PC-3 (cell line): ENCODE measurements around the gene ELAC2. TPM values are rescaled to one million over a fixed set of nuclear protein-coding genes. Genes with fewer than 3 reads are reported as not detected.
"Not testable (repeated sequence)": the region's sequence is repeated elsewhere in the genome, so short reads cannot be mapped to it uniquely, and the experiment has no call there.

Experiments used
- ATAC-seq: fragments of 200-7000 bp; cut with Tn5 transposase; 2 replicates; pipeline ENCODE4 v1.9.1; 2020; ENCODE audit warnings: mild to moderate bottlenecking, moderate library complexity
- BruUV-seq: library from RNA; stranded (reverse); fragments of 400-500 nt; replicated peaks from 2 replicates; lab custom pipeline; 2021; lab: Mats Ljungman, UMichigan
- CTCF ChIA-PET: fragments of 300-600 bp; sonication (Branson Sonifier 250); formaldehyde crosslinking; loops from one replicate; lab custom pipeline; 2022; ENCODE audit warnings: antibody characterized with exemption; lab: Charles Lee
- POLR2A ChIA-PET: fragments of 300-600 bp; sonication (Branson Sonifier 250); formaldehyde crosslinking; loops from one replicate; lab custom pipeline; 2022; ENCODE audit warnings: antibody characterized with exemption; ENCODE audit not compliant: unreplicated experiment; lab: Charles Lee
- DNase-seq: peaks from one replicate; pipeline ENCODE4 v3.0.0-alpha.2; 2015
- H2AFZ ChIP-seq: fragments of 300-600 bp; sonication (generic); 2 replicates; pipeline ENCODE4 v1.6.0; 2016; ENCODE audit warnings: antibody characterized with exemption, low read length
- H3F3A ChIP-seq: fragments of 300-600 bp; sonication (generic); one replicate; pipeline ENCODE4 v1.6.0; 2017; ENCODE audit warnings: antibody characterized with exemption, low read length, control low read depth, mild to moderate bottlenecking; ENCODE audit not compliant: unreplicated experiment
- H3K27ac ChIP-seq: fragments of 300-600 bp; sonication (generic); 2 replicates; pipeline ENCODE4 v1.5.1; 2016; ENCODE audit warnings: mild to moderate bottlenecking, low read length
- H3K27me3 ChIP-seq: fragments of 300-600 bp; sonication (generic); 2 replicates; pipeline ENCODE4 v1.6.1; 2016; ENCODE audit warnings: low read length, mixed read lengths
- H3K36me3 ChIP-seq: fragments of 300-600 bp; sonication (generic); 2 replicates; pipeline ENCODE4 v1.6.1; 2016; ENCODE audit warnings: low read depth, mixed run types, low read length, mixed read lengths
- H3K4me1 ChIP-seq: fragments of 300-600 bp; sonication (generic); 2 replicates; pipeline ENCODE4 v1.5.1; 2016; ENCODE audit warnings: low read length; ENCODE audit not compliant: insufficient read depth
- H3K4me2 ChIP-seq: fragments of 300-600 bp; sonication (generic); 2 replicates; pipeline ENCODE4 v1.6.0; 2016; ENCODE audit warnings: low read length
- H3K4me3 ChIP-seq: fragments of 300-600 bp; sonication (generic); 2 replicates; pipeline ENCODE4 v1.5.1; 2016; ENCODE audit warnings: mild to moderate bottlenecking, low read length, mixed read lengths
- H3K79me2 ChIP-seq: fragments of 300-600 bp; sonication (generic); 2 replicates; pipeline ENCODE4 v1.6.1; 2017; ENCODE audit warnings: low read length, mixed read lengths
- H3K9ac ChIP-seq: fragments of 300-600 bp; sonication (generic); 2 replicates; pipeline ENCODE4 v1.6.0; 2016; ENCODE audit warnings: mild to moderate bottlenecking, low read length
- H3K9me2 ChIP-seq: fragments of 300-600 bp; sonication (generic); replicated peaks from 2 replicates; pipeline ENCODE4 v1.6.1; 2016; ENCODE audit warnings: mixed run types, low read length, mixed read lengths
- H3K9me3 ChIP-seq: fragments of 300-600 bp; sonication (generic); 2 replicates; pipeline ENCODE4 v1.6.1; 2016; ENCODE audit warnings: low read length, mixed read lengths
- H4K20me1 ChIP-seq: fragments of 300-600 bp; sonication (generic); 2 replicates; pipeline ENCODE4 v1.6.1; 2016; ENCODE audit warnings: low read length, mixed read lengths
- EZH2 ChIP-seq: fragments of 300-600 bp; sonication (generic); IDR thresholded peaks from one replicate; pipeline ENCODE4 v1.6.1; 2017; ENCODE audit warnings: antibody characterized with exemption, mild to moderate bottlenecking, low read length; ENCODE audit not compliant: unreplicated experiment
- EZH2phosphoT487 ChIP-seq: fragments of 300-600 bp; sonication (generic); IDR thresholded peaks from 2 replicates; pipeline ENCODE4 v1.6.1; 2018; ENCODE audit warnings: mild to moderate bottlenecking, antibody characterized with exemption, low read length, borderline replicate concordance
- intact Hi-C: fragments of 100-400 bp; cut with micrococcal nuclease; formaldehyde crosslinking; loops from 2 replicates; pipeline ENCODE4 v1.9.0; 2023
- total RNA-seq: library from RNA; depleted of rRNA; stranded (reverse); fragments of >200 nt; gene quantifications from 2 replicates; pipeline ENCODE4 v1.2.3, GENCODE V29; 2014
- TF ChIP-seq, protein P1 (sequence below): fragments of 300-600 bp; sonication (generic); conservative IDR thresholded peaks from 2 replicates; pipeline ENCODE4 v1.5.1; 2017; ENCODE audit warnings: antibody characterized with exemption, low read depth, mild to moderate bottlenecking, low read length

Gene ELAC2
- total RNA-seq, 1 experiment from 2014 or later = 270 TPM

DNA sequence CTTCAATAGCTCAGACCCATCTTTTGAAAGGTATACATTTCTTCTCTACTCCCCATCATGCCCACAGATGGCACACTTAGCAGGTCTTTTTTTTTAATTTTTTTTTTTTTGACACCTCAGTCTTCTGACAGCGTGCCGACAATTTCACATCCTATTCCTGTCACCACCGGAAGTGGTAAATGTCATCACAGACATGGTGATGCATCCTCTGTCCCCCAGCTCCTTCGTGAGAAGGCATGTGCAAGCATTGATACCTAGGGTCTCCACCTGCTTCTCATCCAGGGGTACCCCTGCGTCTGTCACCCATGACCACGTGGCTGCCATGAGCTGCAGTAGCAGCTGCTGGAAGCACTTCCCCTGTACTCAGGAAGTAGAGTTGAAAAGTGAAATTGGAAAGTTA lies 35.6 kb downstream of the ELAC2 start:
- no peaks in the 10 kb centered on the region for H3F3A ChIP-seq
- no peak overlapping the region for H3K27ac ChIP-seq
- no peak overlapping the region for H3K4me2 ChIP-seq
- H3K36me3 ChIP-seq = no peaks in the 10 kb centered on the region
- CTCF ChIA-PET = no interaction called here
- H4K20me1 ChIP-seq = no peaks in the 10 kb centered on the region
- peaks cover 11% of the 10 kb centered on the region; the same call in 1 of the 2 replicates for H3K4me1 ChIP-seq
- H3K9me2 ChIP-seq = no peaks in the 10 kb centered on the region
- H3K79me2 ChIP-seq = no peaks in the 10 kb centered on the region
- POLR2A ChIA-PET = no interaction called here
- ATAC-seq (no peak), DNase-seq (no peak)
- intact Hi-C loops = no loop called here
- BruUV-seq = no TSS peak
- TF ChIP-seq, protein P1, sequence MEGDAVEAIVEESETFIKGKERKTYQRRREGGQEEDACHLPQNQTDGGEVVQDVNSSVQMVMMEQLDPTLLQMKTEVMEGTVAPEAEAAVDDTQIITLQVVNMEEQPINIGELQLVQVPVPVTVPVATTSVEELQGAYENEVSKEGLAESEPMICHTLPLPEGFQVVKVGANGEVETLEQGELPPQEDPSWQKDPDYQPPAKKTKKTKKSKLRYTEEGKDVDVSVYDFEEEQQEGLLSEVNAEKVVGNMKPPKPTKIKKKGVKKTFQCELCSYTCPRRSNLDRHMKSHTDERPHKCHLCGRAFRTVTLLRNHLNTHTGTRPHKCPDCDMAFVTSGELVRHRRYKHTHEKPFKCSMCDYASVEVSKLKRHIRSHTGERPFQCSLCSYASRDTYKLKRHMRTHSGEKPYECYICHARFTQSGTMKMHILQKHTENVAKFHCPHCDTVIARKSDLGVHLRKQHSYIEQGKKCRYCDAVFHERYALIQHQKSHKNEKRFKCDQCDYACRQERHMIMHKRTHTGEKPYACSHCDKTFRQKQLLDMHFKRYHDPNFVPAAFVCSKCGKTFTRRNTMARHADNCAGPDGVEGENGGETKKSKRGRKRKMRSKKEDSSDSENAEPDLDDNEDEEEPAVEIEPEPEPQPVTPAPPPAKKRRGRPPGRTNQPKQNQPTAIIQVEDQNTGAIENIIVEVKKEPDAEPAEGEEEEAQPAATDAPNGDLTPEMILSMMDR = no peak
- TF ChIP-seq EZH2phosphoT487 = no peak
- peaks cover 4% of the 10 kb centered on the region; the same call in 1 of the 2 replicates for H3K27me3 ChIP-seq
- no peak overlapping the region for H3K4me3 ChIP-seq
- no peak overlapping the region for H3K9ac ChIP-seq
- H3K9me3 ChIP-seq = no peaks in the 10 kb centered on the region
- no peak overlapping the region for H2AFZ ChIP-seq

DNA sequence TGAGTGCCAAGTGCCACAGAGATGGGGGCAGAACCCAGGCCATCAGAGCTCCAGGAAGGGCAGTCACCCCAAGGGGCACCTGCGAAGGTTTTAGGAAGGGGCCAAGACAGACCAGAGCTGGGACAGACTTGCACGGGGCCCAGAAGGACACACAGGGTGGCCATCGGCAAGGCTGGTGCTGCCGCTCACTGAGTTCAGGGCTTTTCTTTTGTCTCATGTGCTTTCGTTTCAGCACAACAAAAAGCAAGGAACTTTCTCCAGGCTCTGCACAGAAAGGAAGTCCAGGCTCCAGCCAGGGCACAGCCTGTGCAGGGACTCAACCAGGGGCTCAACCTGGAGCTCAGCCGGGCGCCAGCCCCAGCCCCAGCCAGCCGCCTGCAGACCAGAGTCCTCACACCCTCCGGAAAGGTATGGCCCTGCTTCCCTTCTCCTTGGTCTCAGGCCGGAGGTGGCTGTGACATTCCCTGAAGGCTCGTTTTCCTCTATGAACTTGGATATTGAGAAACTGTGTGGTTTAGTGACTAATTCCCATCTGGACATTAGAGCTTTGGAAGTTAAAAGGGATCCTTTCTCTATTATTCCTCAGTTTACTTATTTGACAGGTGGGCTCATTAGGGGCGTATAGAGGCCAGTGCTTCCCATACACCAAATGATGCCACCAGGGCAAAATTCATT lies 37.9 kb downstream of the ELAC2 start:
- Histone ChIP-seq H3K27ac (no peak overlapping the region), H3F3A (no peaks in the 10 kb centered on the region), H3K27me3 (peaks cover 4% of the 10 kb centered on the region; the same call in 1 of the 2 replicates), H3K79me2 (no peaks in the 10 kb centered on the region), H2AFZ (no peak overlapping the region), H4K20me1 (no peaks in the 10 kb centered on the region), H3K9me3 (no peaks in the 10 kb centered on the region), H3K36me3 (no peaks in the 10 kb centered on the region), H3K4me2 (no peak overlapping the region), H3K4me1 (peaks cover 11% of the 10 kb centered on the region; the same call in 1 of the 2 replicates), H3K4me3 (no peak overlapping the region), H3K9ac (no peak overlapping the region), H3K9me2 (no peaks in the 10 kb centered on the region)
- no TSS peak for BruUV-seq
- intact Hi-C loops = no loop called here
- ChIA-PET CTCF (no interaction called here), POLR2A (no interaction called here)
- TF ChIP-seq EZH2phosphoT487 (no peak), EZH2 (no peak)
- TF ChIP-seq, protein P1 = no peak
- ATAC-seq (no peak), DNase-seq (no peak)

DNA sequence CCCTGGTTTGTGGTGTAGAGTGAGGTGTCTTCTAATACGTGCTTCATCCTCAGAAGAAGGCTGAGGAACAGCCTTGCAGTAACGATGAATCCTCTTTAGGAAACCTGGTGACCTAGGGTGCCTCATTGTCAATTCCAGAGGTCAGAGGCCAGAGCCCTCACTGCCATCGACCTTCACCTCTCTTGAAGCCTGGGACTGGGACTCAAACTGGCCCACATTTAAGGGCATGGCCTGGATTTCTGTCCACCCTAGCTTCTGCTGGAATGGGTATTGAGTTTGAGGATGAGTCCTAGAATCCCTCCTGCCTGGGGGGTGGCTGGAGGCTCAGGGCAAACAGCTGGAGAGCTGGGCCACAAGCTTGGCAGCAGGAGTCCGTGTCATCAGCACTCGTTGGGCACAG lies 38.6 kb downstream of the ELAC2 start:
- Histone ChIP-seq H3K9ac (no peak overlapping the region), H3K27ac (no peak overlapping the region), H3K4me1 (peaks cover 6% of the 10 kb centered on the region; the same call in 1 of the 2 replicates), H3K9me3 (no peaks in the 10 kb centered on the region), H3K36me3 (no peaks in the 10 kb centered on the region), H3F3A (no peaks in the 10 kb centered on the region), H3K4me2 (no peak overlapping the region), H3K27me3 (peaks cover 4% of the 10 kb centered on the region; the same call in 1 of the 2 replicates), H2AFZ (no peak overlapping the region), H4K20me1 (no peaks in the 10 kb centered on the region), H3K4me3 (no peak overlapping the region), H3K79me2 (no peaks in the 10 kb centered on the region), H3K9me2 (no peaks in the 10 kb centered on the region)
- CTCF ChIA-PET = no interaction called here
- intact Hi-C loops = no loop called here
- POLR2A ChIA-PET = no interaction called here
- TF ChIP-seq, protein P1 = no peak
- TF ChIP-seq EZH2phosphoT487 (no peak), EZH2 (no peak)
- DNase-seq = no peak
- BruUV-seq = no TSS peak
- ATAC-seq = no peak

DNA sequence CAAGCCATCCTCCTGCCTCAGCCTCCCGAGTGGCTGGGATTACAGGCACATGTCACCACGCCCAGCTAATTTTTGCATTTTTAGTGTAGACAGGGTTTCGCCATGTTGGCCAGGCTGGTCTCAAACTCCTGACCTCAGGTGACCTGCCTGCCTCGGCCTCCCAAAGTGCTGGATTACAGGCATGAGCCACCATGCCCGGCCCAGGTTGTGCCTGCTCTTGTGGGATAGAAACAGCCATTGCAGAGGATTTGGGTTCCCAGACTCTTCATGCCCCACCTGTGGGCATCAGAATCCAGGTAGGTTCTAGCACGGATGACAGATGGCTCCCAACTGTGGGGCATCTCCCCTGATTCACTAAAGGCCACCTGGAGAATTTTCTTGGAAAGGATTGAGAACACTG lies 39.0 kb downstream of the ELAC2 start:
- H2AFZ ChIP-seq, CTCF ChIA-PET, H4K20me1 ChIP-seq, H3K27ac ChIP-seq, H3K79me2 ChIP-seq, H3K4me1 ChIP-seq, BruUV-seq, intact Hi-C loops, ATAC-seq, H3K9me3 ChIP-seq, H3K27me3 ChIP-seq, H3K9me2 ChIP-seq, H3K9ac ChIP-seq, DNase-seq, H3K36me3 ChIP-seq, POLR2A ChIA-PET, H3K4me3 ChIP-seq, H3K4me2 ChIP-seq, H3F3A ChIP-seq: not testable (repeated sequence)
